Measurements from ENCODE around the gene PHLPP1.
"Not testable (repeated sequence)": the region's sequence is repeated elsewhere in the genome, so short reads cannot be mapped to it uniquely, and the experiment has no call there.

The PHLPP1 gene

DNA sequence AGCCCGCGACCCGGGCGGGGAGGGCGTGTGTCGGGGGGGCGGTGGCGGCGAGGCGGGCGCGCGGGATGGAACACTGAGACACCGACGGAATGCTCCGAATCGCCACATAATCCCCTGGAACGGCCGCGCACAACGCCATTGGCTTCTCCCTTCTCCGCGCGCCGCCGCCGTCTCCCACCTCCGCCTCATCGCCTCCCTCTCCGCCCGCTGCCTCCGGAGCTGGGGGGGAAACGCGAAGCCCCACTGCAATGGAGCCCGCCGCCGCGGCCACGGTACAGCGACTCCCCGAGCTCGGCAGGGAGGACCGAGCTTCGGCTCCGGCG is at the start of gene PHLPP1:
Gene PHLPP1, plus strand, starts transcription at position 106 of the 323 bp plus-strand sequence. Its CDS starts 143 bp downstream, at position 249.
- DNase-seq (ENCODE audit: low read depth), result no peak

DNA sequence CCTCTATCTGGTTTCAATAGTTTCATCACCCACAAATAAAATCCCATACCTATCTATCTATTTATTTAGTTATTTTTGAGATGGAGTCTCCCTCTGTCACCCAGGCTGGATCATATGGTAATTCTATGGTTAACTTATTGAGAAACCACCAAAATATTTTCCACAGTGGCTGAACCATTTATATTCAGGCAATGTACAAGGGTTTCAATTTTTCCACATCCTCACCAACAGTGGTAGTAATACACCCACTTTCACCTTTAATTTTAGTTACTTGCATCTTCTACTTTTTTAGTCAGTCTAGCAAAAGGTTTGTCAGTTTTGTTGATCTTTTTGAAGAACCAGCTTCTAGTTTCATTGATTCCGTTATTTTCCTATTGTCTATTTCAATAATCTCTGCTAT is 46.1 kb upstream of the PHLPP1 start:
- DNase-seq (ENCODE audit: low read depth), result no peak

DNA sequence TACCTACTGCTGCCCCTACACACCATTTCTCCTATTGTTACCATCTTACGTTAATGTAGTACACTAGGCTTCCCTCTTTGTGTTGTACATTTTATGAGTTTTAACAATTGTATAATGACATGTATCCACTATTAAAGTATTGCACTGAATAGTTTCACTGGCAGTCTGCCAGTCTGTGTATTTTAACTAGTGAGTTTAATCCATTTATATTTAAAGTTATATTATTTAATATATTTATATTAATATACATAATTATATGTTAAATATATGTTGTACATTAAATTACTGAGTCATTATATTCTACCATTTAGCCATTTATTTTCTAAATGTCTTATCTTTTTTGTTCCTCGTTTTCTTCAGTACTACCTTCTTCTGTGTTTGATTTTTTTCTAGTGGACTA is 44.8 kb upstream of the PHLPP1 start:
- no peak for DNase-seq (ENCODE audit: low read depth)

DNA sequence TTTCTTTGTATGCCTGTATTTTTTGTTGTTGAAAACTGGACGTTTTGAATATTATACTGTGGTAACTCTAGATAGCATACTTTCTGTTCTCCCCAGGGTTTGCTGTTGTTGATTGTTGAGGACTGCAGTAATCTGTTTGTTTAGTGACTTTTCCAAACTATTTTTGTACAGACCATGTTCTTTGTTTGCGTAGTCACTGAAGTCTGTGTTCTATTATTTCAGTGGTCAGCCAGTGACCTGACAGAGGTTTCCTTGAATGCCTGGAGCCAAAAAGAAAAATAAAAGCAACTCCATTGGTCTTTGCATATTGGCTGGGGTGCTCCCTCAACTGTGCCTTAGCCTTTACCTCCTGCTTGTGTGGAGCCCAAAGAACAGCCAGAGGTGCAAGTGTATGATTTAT is 42.7 kb upstream of the PHLPP1 start:
- no peak for DNase-seq (ENCODE audit: low read depth)

DNA sequence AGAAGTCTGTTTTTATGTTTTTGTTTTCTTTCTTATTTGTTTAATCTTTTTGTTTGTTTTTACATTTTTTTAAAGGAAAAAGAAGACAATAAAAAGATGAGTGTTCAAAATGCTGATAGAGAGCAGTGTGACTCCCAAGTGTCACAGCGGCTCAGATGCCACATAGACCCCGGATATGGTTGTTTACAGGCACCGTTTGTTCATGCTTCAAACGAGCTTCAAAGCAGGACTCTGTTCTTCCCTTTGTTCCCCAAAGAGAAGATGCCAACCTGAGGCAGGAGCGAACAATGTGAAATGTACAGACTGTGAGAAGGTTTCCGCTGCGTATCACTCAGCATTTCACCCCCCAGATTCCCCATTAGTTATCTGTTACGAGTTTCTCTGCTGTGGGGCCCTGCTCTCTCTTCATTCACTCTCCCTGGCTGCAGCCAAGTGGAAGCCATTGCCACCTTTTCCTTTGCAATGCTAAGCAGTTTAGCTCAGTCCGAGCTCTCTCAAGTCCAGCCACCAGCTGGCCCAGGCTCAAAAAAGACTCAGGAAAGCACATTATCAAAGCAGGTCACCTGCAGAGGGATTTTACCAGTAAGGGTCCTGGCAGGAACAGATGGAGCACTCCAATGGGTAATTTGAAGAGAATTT is 36.4 kb upstream of the PHLPP1 start:
- DNase-seq (ENCODE audit: low read depth), result no peak

DNA sequence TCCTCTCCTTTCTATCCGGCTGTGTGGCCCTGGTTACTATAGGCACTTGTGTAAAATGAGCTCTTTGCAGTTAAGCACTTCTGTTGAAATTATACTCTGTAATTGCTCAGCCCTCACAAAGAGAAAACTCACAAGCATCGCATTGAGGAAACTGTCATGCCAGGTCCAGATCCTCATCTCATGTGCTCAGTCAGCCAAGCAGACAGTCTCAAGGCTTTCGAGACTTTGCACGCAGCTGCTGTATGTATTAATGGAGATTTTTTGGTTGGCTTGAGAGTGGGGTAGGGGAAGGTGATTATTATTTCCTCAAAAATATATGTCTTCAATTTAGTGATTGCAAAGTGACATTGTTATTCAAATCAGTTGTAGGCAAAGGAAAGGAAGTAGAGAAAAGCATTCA is 33.0 kb upstream of the PHLPP1 start:
- DNase-seq (ENCODE audit: low read depth), result no peak

DNA sequence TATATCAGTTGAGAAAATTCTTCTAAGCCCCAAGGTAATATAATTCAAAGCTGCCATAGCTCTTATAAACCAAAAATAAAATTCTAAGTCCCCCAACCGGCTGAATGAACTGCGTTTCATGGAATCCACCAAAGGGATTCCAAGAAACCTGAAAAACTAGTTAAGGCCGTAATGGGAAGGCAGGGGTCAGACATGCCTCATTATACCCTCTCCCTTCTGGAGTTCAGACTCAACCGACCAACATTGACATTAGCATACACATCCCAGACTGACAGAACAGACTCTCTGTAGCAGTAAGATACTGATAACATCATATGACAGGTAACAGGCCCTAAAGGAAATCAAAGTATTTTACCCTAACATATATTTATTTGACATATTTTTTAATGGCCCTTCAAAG is 31.4 kb upstream of the PHLPP1 start:
- DNase-seq (ENCODE audit: low read depth), result no peak

DNA sequence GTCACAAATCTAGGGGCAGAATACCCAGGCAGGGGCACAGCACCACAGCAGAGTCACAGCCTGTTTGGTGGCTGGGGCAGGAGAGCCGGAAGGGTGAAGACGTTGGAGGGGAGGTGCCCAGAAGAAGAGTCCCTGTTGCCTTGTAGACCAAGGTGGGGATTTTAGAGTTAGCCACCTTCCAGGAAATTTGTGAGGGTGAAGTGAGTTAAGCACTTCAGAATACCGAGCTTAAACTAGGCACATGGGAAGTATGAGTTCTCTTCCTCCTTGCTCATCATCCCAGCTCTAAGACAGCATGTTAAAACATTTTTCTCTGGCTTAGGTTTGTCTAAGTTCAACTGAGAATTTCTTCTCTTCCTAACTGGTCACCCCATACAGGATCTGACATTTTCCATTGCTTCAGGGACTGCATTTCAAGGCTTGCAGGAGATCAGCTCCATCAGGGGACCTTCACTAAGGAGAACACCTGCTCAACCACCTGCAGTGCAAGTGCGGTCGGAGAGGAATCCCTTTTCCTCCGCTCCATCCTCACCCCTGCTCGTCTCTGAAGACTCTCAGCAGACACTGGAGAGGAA is 26.5 kb upstream of the PHLPP1 start:
- no peak for DNase-seq (ENCODE audit: low read depth)

DNA sequence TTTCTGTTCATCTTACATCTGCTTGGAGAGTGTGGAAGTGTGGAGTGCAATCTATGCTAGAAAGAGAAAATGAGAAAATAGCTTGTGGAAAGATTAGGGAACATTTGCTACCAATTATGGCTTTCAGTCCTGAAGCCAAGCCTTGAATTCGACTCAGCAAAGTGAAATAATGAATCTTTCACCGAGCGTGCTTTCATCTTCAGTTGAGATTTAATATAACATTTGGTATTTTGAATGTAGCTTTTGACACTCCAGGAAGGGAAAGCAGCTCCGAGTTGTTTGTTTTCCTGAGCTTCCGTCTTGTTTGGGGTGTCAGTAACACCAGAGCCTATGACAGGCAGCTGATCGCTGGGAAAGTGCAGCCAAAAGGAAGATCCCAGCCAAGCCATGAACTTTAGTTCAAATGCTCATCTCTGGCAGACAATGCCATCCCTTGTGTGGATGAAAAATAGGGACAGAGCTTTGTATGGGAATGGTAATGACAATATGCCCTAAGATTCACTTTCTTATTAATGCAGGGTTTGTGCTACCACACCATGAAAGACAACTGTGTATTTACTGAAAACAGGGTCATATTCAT is 25.0 kb upstream of the PHLPP1 start:
- no peak for DNase-seq (ENCODE audit: low read depth)

DNA sequence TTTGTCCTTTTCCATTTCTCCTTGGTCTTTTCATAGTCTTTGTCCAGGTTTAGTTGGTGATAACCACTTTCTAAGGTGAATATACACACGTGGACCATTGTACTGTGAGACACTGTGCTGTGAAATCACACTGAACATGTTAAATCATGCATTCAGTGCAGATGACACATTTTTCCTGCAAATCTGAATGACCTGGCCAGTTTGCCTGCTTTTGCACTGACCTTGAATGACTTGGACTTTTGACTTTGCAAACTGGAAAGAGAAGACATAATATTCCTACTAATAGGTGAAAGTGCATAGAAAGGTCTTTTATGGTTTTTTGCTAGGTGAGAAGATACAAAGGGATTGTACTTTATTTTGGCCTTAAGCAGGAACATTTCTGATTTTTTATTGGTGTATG is 21.7 kb upstream of the PHLPP1 start:
- DNase-seq (ENCODE audit: low read depth), result no peak

DNA sequence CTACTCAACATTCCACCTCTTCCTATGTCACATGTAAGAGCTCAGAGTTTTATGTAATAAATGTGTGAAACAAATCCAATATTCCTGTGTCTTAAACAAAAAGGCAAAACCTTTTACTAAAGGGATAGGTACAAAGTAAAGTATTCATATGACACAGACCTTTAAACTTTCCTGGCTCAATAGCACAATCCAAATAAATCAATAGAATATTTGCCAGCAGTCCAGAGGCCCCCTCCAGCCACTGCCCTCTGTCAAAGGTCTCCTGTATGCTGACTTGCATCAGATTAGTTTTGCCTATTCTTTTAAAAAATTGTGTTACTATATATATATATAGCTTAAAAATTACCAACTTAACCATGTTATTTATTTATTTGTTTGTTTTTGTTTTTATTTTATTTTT is 17.7 kb upstream of the PHLPP1 start:
- no peak for DNase-seq (ENCODE audit: low read depth)

DNA sequence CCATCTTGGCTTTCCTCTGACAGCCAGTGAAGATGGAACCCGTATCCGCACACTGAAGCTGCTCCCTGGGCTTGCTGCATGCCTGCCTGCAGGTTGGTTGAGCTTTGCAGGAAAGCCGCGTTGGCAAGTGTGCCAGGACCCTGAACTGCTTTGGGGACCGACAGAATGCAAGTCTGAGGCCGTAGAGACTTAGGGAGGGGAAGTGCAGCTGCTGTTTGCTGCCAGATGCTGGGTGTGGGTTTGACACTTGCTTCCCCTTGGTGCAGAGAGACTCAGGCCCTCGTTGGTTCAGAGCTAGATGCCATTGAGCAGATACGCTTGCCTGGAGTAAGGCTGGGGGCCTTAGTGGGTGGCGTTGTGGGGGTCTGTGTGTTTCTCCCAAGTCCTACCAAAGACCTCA is 13.1 kb upstream of the PHLPP1 start:
- DNase-seq (ENCODE audit: low read depth), result no peak

DNA sequence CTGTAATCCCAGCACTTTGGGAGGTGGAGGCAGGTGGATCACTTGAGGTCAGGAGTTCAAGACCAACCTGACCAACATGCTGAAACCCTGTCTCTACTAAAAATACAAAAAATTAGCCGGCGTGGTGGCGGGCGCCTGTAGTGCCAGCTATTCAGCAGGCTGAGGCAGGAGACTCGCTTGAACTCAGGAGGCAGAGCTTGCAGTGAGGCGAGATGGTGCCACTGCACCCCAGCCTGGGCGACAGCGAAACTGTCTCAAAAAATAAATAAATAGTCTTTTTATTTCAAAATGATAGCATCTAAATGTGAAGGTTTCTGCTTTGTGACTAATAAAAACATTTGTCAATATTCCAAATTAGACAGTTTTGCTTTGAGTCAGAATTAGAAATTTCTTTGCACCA is 8.5 kb upstream of the PHLPP1 start:
- DNase-seq (ENCODE audit: low read depth), result not testable (repeated sequence)

DNA sequence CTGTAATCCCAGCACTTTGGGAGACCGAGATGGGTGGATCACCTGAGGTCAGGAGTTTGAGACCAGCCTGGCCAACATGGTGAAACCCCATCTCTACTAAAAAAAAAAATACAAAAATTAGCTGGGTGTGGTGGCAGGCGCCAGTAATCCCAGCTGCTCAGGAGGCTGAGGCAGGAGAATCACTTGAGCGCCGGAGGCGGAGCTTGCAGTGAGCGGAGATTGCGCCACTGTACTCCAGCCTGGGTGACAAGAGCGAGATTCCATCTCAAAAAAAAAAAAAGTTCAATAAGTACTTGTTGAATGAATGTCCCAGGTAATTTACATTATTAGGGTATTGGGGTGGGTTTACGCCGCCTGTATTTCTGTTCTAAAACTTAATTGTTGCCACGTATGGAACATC is 5.4 kb upstream of the PHLPP1 start:
- not testable (repeated sequence) for DNase-seq (ENCODE audit: low read depth)

DNA sequence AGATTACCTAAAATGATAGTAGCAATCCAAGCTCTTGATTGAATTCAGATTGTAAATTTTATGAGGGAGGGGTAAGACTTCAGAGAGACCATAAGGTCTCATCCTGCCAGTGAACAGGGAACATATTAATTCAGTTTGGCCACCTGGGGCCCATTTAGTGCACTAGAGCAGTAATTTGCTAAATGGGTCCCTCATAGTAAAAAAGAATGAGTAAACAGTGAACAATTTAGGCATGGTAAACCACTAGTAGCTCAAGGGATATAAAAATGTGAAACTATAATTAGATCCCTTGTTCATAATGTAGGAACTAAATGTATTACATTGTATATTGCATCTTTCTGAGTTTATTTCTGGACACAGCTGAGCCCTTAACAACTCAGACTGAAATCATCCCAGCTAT is 4.9 kb upstream of the PHLPP1 start:
- DNase-seq (ENCODE audit: low read depth), result no peak

DNA sequence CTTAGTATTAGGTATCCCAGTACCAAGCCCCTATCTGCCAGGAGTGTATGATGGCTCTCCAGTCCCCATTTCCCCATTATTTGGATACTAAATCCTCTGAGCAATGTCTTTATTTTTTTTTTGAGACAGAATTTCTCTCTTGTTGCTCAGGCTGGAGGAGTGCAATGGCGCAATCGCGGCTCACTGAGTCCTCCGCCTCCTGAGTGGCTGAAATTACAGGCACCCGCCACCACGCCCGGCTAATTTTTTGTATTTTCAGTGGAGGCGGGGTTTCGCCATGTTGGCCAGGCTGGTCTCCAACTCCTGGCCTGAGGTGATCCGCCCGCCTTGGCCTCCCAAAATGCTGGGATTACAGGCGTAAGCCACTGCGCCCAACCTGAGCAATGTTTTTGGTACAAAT is 3.6 kb upstream of the PHLPP1 start:
- DNase-seq (ENCODE audit: low read depth), result no peak

DNA sequence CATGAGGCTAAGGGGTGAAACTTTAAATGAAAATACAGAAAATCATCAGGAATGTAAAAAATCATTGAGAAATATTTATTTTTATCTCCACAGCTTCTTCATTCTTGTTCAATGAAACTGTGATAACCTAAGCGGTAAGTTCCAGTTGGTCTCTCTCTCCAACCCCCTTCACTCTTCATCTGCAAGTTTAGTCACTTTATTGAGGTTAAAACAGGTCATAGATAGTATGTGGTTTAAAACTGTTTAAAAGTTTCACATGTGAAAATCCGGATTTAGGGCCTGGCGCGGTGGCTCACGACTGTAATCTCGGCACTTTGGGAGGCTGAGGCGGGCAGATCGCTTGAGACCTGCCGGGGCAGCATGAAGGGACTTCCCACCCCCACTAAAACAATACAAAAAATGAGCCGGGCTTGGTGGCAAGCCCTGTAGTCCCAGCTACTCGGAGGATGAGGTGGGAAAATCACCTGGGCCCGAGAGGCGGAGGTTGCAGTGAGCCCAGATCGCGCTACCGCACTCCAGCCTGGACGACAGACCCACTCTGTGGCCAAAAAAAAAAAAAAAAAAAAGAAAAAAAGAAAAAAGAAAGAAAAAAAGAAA is 1.6 kb upstream of the PHLPP1 start:
- no peak for DNase-seq (ENCODE audit: low read depth)

DNA sequence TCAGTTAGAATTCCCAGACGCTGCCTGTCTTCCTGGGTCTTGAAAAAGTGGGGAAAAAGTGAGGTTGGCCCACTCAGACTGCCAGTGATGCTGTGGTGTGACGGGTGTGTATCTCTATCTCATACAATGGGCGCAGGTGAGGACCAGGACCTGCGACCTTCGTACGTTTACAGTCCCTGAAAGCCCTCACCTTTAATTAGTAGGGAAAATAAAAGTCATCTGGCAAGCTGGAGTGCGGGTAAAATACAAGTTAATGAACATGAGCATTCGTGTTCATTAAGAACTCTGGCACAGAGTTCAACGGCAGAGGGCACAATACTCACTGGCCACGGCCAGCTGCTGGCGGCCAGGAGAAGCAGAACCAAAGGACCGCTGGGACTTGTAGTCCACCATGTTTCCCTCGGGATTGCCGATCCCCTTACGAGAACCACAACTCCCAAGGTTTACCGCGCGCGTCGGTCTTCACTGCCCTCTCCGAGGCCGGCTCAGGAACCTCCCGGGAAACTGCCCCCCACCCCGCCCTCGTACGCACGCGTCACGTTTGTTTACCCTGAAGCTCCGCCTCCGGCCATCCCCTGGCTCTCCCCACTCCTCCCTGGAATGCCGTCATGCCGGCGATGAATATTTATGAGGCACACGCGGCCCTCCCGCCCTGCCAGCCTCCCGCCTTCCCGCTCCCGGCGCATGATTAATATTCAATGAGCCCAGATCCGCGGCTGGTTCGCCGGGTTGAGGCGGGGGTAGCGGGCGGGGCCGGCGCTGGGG is 488 bp upstream of the PHLPP1 start:
- DNase-seq (ENCODE audit: low read depth), result peak; percentile 72

DNA sequence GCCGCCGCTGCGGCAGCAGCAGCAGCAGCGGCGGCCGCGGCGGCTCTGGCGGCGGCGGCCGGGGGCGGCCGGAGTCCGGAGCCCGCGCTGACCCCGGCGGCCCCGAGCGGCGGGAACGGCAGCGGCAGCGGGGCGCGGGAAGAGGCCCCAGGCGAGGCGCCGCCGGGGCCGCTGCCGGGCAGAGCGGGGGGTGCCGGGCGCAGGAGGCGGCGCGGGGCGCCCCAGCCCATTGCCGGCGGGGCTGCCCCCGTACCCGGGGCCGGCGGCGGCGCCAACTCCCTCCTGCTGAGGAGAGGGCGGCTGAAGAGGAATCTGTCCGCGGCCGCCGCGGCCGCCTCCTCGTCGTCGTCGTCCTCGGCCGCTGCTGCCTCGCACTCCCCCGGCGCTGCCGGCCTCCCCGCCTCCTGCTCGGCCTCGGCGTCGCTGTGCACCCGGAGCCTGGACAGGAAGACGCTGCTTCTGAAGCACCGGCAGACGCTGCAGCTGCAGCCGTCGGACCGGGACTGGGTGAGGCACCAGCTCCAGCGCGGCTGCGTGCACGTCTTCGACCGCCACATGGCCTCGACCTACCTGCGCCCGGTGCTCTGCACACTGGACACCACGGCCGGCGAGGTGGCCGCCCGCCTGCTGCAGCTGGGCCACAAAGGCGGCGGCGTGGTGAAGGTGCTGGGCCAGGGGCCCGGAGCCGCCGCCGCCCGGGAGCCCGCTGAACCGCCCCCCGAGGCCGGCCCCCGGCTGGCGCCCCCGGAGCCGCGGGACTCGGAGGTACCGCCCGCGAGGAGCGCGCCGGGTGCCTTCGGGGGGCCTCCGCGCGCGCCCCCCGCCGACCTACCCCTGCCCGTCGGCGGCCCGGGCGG is 646 bp downstream of the PHLPP1 start:
- no peak for DNase-seq (ENCODE audit: low read depth)

DNA sequence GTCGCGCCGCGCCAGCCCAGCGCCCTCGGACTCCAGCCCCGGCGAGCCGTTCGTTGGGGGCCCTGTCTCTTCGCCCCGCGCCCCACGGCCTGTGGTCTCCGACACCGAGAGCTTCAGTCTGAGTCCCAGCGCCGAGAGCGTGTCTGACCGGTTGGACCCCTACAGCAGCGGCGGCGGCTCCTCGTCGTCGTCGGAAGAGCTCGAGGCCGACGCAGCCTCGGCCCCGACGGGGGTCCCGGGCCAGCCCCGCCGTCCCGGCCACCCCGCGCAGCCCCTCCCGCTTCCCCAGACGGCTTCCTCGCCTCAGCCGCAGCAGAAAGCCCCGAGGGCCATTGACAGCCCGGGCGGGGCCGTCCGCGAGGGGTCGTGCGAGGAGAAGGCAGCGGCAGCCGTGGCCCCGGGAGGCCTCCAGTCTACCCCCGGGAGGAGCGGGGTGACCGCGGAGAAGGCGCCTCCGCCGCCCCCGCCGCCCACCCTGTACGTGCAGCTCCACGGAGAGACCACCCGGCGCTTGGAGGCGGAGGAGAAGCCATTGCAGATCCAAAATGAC is 1.4 kb downstream of the PHLPP1 start:
- no peak for DNase-seq (ENCODE audit: low read depth)

DNA sequence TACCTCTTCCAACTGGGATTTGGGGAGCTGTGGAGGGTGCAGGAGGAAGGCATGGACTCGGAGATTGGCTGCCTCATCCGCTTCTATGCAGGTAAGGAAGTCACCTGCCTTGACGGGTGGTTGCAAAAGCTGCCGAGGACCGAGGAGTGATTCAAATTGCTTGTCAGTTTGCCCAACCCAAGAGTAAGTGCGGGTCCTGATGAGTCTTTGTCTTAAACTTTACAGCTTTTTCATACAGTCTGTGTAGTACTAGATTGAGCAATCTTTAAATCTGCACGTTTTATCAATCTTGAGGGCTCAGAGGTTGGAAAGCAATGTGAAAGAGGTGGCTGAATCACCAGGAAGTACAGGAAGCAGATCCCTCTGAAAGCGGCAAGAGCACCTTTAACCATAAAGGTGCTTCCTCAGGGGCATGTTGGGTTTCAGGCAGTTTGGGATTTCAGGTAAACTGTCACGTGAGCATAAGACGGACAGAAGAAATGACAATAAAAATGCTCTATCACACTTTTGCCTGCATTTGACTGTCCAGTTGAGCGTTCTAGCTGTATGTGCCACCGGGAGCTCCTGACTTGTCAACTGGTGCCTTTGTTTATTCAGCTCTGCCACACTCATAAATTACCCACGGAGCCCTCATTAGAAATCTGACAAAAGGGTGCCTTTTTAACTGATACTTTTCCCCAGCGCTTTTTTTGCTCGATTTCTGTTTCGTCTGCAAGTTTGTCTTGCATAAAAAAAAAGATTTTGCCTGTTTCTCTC is 2.0 kb downstream of the PHLPP1 start:
- DNase-seq (ENCODE audit: low read depth), result no peak

Measured in stimulated activated CD8-positive, alpha-beta memory T cell treated with anti-CD3 and anti-CD28 coated beads, Interleukin-15, amount 100 ng/mL, for 24 hours (primary cell).